Measurements from ENCODE around the gene HOXD1.

Gene HOXD1

DNA sequence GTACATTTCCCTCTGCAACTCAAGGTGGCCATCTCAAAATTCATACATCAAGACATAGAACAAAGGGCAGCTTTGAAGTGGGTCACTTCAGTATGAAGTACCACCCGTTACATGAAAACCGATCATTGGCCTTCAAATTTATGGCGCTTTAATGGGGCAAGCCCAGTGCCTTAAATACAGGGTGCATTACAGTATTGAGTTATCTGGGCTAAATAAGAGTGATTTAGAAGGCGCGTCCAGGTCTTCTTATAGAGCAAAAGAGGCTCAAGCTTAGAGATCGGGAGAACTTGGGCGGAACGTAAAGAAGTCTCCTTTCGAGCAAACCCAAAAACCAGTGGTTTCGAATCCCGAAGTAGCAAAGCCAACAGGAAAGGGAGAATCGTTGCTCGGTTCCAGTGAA lies 24.3 kb upstream of the HOXD1 start:
- DNase-seq (ENCODE audit: low read depth) = no peak
- H3K4me3 ChIP-seq (ENCODE audit: low read length) = no peak overlapping the region
- TF ChIP-seq, protein P1, sequence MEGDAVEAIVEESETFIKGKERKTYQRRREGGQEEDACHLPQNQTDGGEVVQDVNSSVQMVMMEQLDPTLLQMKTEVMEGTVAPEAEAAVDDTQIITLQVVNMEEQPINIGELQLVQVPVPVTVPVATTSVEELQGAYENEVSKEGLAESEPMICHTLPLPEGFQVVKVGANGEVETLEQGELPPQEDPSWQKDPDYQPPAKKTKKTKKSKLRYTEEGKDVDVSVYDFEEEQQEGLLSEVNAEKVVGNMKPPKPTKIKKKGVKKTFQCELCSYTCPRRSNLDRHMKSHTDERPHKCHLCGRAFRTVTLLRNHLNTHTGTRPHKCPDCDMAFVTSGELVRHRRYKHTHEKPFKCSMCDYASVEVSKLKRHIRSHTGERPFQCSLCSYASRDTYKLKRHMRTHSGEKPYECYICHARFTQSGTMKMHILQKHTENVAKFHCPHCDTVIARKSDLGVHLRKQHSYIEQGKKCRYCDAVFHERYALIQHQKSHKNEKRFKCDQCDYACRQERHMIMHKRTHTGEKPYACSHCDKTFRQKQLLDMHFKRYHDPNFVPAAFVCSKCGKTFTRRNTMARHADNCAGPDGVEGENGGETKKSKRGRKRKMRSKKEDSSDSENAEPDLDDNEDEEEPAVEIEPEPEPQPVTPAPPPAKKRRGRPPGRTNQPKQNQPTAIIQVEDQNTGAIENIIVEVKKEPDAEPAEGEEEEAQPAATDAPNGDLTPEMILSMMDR (conservative IDR thresholded peaks at IDR 0.05; ENCODE audit: low read length) = no peak

- TF ChIP-seq, protein P1 (conservative IDR thresholded peaks at IDR 0.05; ENCODE audit: low read length) = no peak
- no peak overlapping the region for H3K4me3 ChIP-seq (ENCODE audit: low read length)
- DNase-seq (ENCODE audit: low read depth) = no peak
These were observed 23.7 kb upstream of the HOXD1 start for GRCh38 chr2:176164611-176165369.

GRCh38 chr2:176165370-176166050 lies 23.0 kb upstream of the HOXD1 start:
- no peak overlapping the region for H3K4me3 ChIP-seq (ENCODE audit: low read length)
- DNase-seq (ENCODE audit: low read depth) = no peak
- TF ChIP-seq, protein P1 (conservative IDR thresholded peaks at IDR 0.05; ENCODE audit: low read length) = no peak

GRCh38 chr2:176166272-176166671 lies 22.2 kb upstream of the HOXD1 start:
- TF ChIP-seq, protein P1 (conservative IDR thresholded peaks at IDR 0.05; ENCODE audit: low read length) = no peak
- no peak overlapping the region for H3K4me3 ChIP-seq (ENCODE audit: low read length)
- no peak for DNase-seq (ENCODE audit: low read depth)

- peak; percentile 42 for DNase-seq (ENCODE audit: low read depth)
- no peak overlapping the region for H3K4me3 ChIP-seq (ENCODE audit: low read length)
- TF ChIP-seq, protein P1 (conservative IDR thresholded peaks at IDR 0.05; ENCODE audit: low read length) = no peak
These were observed 21.1 kb upstream of the HOXD1 start for GRCh38 chr2:176167398-176167797.

DNA sequence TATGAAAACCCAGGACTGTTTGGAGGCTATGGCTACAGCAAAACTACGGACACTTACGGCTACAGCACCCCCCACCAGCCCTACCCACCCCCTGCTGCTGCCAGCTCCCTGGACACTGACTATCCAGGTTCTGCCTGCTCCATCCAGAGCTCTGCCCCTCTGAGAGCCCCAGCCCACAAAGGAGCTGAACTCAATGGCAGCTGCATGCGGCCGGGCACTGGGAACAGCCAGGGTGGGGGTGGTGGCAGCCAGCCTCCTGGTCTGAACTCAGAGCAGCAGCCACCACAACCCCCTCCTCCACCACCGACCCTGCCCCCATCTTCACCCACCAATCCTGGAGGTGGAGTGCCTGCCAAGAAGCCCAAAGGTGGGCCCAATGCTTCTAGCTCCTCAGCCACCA lies 19.3 kb upstream of the HOXD1 start:
- DNase-seq (ENCODE audit: low read depth) = no peak
- TF ChIP-seq, protein P1 (conservative IDR thresholded peaks at IDR 0.05; ENCODE audit: low read length) = no peak

DNA sequence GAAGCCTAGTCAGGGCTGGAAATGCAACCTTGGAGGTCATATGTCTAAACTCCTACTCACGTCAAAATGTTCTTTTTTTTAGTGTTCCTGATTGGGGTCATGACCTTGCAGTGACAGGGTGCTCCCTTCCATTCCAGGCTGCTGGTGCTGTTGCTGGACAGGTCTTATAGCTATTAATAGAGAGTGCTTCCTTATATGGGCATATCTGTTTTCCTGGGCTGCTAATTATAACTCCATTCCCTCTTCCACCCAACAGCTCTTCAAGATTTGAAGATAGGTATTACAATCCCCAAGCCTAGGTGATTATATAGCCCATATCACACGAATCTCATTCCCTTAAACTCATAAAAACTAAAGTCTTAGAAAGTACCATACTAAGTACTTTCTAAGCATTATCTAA lies 18.8 kb upstream of the HOXD1 start:
- DNase-seq (ENCODE audit: low read depth) = no peak
- no peak overlapping the region for H3K4me3 ChIP-seq (ENCODE audit: low read length)
- TF ChIP-seq, protein P1 (conservative IDR thresholded peaks at IDR 0.05; ENCODE audit: low read length) = no peak

More for the DNA sequence above, 19.3 kb upstream of the HOXD1 start:
- no peak overlapping the region for H3K4me3 ChIP-seq (ENCODE audit: low read length)

All from AG10803 (cell line).